Thymus (tissue), 11 donors: ENCODE data around the gene DMAC2. TPM values are rescaled to one million over a fixed set of nuclear protein-coding genes. Genes with fewer than 3 reads are reported as not detected.
"Not testable (repeated sequence)": the region's sequence is repeated elsewhere in the genome, so short reads cannot be mapped to it uniquely, and the experiment has no call there.

Experiments used
- DNase-seq, 9 donors: peaks; one replicate each; pipeline ENCODE4 v3.0.0-alpha.2; 2013; ENCODE audit warnings: low spot score in 9 of 9, low read depth in 6 of 9, missing footprints in 1 of 9
- H3K27ac ChIP-seq, 2 donors: one replicate each; pipeline ENCODE4 v1.5.1; 2013; ENCODE audit warnings: control low read depth in 1 of 2, low read depth in 1 of 2, low read length in 1 of 2, mild to moderate bottlenecking in 1 of 2, moderate library complexity in 1 of 2
- H3K27me3 ChIP-seq, 2 donors: one replicate each; pipeline ENCODE4 v1.5.1; 2013; ENCODE audit warnings: low read length in 1 of 2; ENCODE audit not compliant: control insufficient read depth in 2 of 2, insufficient read depth in 1 of 2
- H3K36me3 ChIP-seq, 2 donors: one replicate each; pipeline ENCODE4 v1.5.1; 2013; ENCODE audit warnings: low read length in 1 of 2, mild to moderate bottlenecking in 1 of 2, moderate library complexity in 1 of 2; ENCODE audit not compliant: control insufficient read depth in 2 of 2, insufficient read depth in 2 of 2
- H3K4me1 ChIP-seq, 2 donors: one replicate each; pipeline ENCODE4 v1.5.1; 2013; ENCODE audit warnings: low read length in 2 of 2; ENCODE audit not compliant: control insufficient read depth in 2 of 2, insufficient read depth in 2 of 2
- H3K4me3 ChIP-seq, 2 donors: one replicate each; pipeline ENCODE4 v1.5.1; 2013; ENCODE audit warnings: low read length in 2 of 2, control low read depth in 1 of 2, mild to moderate bottlenecking in 1 of 2
- H3K9me3 ChIP-seq, 2 donors: one replicate each; pipeline ENCODE4 v1.5.1; 2013; ENCODE audit warnings: low read length in 1 of 2, mild to moderate bottlenecking in 1 of 2; ENCODE audit not compliant: control insufficient read depth in 2 of 2, insufficient read depth in 1 of 2
- WGBS: extraction: QIAGEN DNeasy Blood & Tissue Kit; methylation state at CpG from one replicate; pipeline ENCODE4 v1.1.7; 2013; 5-methylcytosine and 5-hydroxymethylcytosine counted together
- polyA plus RNA-seq: library from polyadenylated mRNA; stranded (reverse); fragments of 200-250 nt; gene quantifications from one replicate; pipeline ENCODE4 v1.2.3, GENCODE V29; 2013
- total RNA-seq: library from RNA; stranded (reverse); fragments of 120-200 nt; gene quantifications from one replicate; pipeline ENCODE4 v1.2.4, GENCODE V29; 2013
- donor health status: healthy.

DMAC2 gene
- total and polyA plus RNA-seq, 2 donors: 28.2 to 29.3 TPM

DNA sequence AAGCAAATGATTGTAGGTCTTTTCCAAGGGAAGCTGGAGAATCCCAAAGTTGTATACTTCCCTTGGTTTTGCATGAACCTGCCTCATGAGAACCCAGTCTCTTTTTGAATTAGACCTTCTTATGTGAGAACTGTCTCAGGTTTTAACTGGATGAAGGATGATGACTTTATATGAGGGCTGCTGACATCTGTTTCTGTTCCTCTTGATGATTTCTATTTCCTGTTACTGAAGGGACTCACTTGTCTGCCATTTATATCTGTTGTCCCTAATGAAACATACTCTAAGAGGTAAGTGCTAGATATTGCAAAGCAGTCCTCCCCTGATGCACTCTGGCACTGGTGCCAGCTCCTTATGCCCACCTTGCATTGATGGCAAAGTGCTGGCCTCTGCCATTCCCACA lies 36.9 kb upstream of the DMAC2 start:
- H3K36me3 ChIP-seq: no peaks in the 10 kb centered on the region
- H3K27me3 ChIP-seq: peaks cover 0 to 15% of the 10 kb centered on the region in 2 donors
- no peak overlapping the region for H3K27ac ChIP-seq
- no peak overlapping the region for H3K4me3 ChIP-seq
- H3K9me3 ChIP-seq: no peaks in the 10 kb centered on the region
- DNase-seq: no peak
- H3K4me1 ChIP-seq: no peaks in the 10 kb centered on the region

- not testable (repeated sequence) for DNase-seq, H3K27me3 ChIP-seq, H3K9me3 ChIP-seq, H3K4me1 ChIP-seq, H3K36me3 ChIP-seq, H3K4me3 ChIP-seq, H3K27ac ChIP-seq
- WGBS: 85% methylated on average over 22 of the region's 22 CpGs
Observed at GRCh38 chr19:41463257-41464256, 23.8 kb upstream of the DMAC2 start.

DNA sequence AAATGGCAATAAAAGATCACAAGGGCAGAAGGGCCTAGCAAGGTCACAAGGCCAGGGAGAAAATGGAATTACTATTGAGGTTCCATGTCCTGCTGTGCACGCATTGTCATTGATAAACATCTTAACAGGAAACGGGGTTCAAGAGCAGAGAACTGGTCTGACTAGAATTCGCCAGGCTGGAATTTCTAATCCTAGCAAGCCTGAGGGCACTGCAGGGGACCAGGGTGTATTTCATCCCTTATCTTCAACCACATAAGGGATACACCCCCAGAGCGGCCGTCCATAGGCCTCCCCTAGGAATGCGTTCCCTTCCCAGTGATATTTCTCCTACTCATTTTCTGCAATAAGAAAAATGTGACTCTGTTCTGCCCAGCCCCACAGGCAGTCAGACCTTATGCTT lies 22.8 kb upstream of the DMAC2 start:
- DNase-seq: no peak
- H3K27me3 ChIP-seq: no peaks in the 10 kb centered on the region
- H3K4me1 ChIP-seq: no peaks in the 10 kb centered on the region
- H3K27ac ChIP-seq: no peak overlapping the region
- no peaks in the 10 kb centered on the region for H3K36me3 ChIP-seq
- H3K9me3 ChIP-seq: no peaks in the 10 kb centered on the region
- H3K4me3 ChIP-seq: no peak overlapping the region
- 83% methylated on average over 6 of the region's 6 CpGs for WGBS

DNA sequence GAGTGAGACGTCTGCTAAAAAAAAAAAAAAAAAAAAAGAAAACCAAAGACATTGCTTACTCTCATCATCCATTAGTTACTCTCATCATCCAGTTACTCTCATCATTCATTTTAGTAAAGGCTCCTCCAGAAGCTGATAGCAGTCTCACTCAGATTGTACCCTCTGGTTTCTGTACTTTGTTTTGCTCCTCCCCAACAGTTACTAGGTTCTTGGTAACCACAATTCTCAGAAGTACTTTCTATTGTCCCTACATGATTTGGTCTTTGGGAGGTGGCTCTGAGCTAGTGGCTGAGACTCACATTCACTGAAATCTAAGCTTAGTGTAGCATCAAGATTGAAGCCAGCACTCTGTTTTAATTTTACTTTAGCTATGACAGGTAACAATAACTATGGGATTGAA lies 17.5 kb upstream of the DMAC2 start:
- H3K27me3 ChIP-seq: peaks cover 0 to 2% of the 10 kb centered on the region in 2 donors
- no peaks in the 10 kb centered on the region for H3K9me3 ChIP-seq
- H3K27ac ChIP-seq: no peak overlapping the region
- no peaks in the 10 kb centered on the region for H3K4me1 ChIP-seq
- DNase-seq: peak in 1 of 9 donors; percentile 9
- H3K36me3 ChIP-seq: no peaks in the 10 kb centered on the region
- no peak overlapping the region for H3K4me3 ChIP-seq
- 69% methylated on average over 1 of the region's 1 CpG for WGBS

GRCh38 chr19:41456342-41456918 lies 16.7 kb upstream of the DMAC2 start:
- no peak overlapping the region for H3K27ac ChIP-seq
- peaks cover 0 to 2% of the 10 kb centered on the region in 2 donors for H3K27me3 ChIP-seq
- no peak overlapping the region for H3K4me3 ChIP-seq
- H3K36me3 ChIP-seq: no peaks in the 10 kb centered on the region
- no peaks in the 10 kb centered on the region for H3K9me3 ChIP-seq
- H3K4me1 ChIP-seq: no peaks in the 10 kb centered on the region
- no peak for DNase-seq
- 67% methylated on average over 7 of the region's 7 CpGs for WGBS

DNA sequence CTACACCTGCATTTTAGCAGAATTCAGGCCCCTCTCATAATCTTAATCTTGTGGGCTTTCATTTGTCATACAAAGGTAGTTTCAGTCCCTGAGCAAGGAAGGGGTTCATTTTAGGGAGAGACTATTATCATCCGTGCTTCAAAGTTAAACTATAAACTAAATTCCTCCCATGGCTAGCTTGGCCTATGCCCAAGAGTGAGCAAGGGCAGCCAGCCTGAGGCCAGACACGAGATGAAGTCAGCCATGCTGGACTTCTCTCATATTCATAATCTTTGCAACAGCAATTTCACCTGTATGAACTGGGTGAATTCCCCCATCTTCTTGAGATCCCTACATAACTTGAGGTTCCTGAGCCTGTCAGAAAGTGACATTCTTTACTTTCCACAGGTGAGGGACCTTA lies 16.2 kb upstream of the DMAC2 start:
- H3K36me3 ChIP-seq: no peaks in the 10 kb centered on the region
- 85% methylated on average over 2 of the region's 2 CpGs for WGBS
- DNase-seq: no peak
- no peak overlapping the region for H3K4me3 ChIP-seq
- H3K4me1 ChIP-seq: no peaks in the 10 kb centered on the region
- no peaks in the 10 kb centered on the region for H3K9me3 ChIP-seq
- H3K27ac ChIP-seq: no peak overlapping the region
- peaks cover 0 to 2% of the 10 kb centered on the region in 2 donors for H3K27me3 ChIP-seq

GRCh38 chr19:41452584-41453275 lies 13.0 kb upstream of the DMAC2 start:
- peaks cover 0 to 4% of the 10 kb centered on the region in 2 donors for H3K4me1 ChIP-seq
- 89% methylated on average over 6 of the region's 6 CpGs for WGBS
- H3K27ac ChIP-seq: no peak overlapping the region

DNA sequence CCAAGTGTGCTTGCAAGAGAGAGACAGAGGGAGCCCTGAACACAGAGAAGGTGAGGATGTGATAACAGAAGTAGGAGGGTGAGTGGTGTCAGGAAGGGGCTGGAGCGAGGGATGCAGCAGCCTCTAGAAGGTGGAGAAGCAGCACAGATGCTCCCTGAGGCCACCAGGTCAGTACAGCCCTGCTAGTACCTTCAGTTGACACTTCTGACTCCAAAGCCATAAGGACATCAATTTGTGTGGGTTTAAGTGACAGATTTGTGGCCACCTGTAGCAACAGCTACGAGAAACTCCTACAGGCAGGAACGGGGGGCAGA lies 10.1 kb upstream of the DMAC2 start:
- 57% methylated on average over 3 of the region's 3 CpGs for WGBS
- no peak for DNase-seq
- no peak overlapping the region for H3K27ac ChIP-seq
- peaks cover 0 to 4% of the 10 kb centered on the region in 2 donors for H3K4me1 ChIP-seq
- no peak overlapping the region for H3K4me3 ChIP-seq
- H3K36me3 ChIP-seq: no peaks in the 10 kb centered on the region
- H3K27me3 ChIP-seq: peaks cover 0 to 21% of the 10 kb centered on the region in 2 donors
- H3K9me3 ChIP-seq: no peaks in the 10 kb centered on the region

More at GRCh38 chr19:41452584-41453275, 13.0 kb upstream of the DMAC2 start:
- H3K9me3 ChIP-seq: no peaks in the 10 kb centered on the region
- H3K36me3 ChIP-seq: no peaks in the 10 kb centered on the region
- H3K27me3 ChIP-seq: peaks cover 0 to 17% of the 10 kb centered on the region in 2 donors
- no peak for DNase-seq
- H3K4me3 ChIP-seq: no peak overlapping the region
